Ovary (tissue), 9 donors: Measurements from ENCODE around the gene LMTK2. TPM values are rescaled to one million over a fixed set of nuclear protein-coding genes. Genes with fewer than 3 reads are reported as not detected.

Experiments
- DNase-seq, 5 donors: peaks; one replicate each; pipeline ENCODE4 v3.0.0-alpha.2; 2019 to 2020
- H3K27ac ChIP-seq, 2 donors: fragments of 200-600 bp; one replicate each; pipeline versions ENCODE4 v1.5.1 to v1.8.0; 2019 to 2022
- H3K27me3 ChIP-seq: fragments of 200-600 bp; one replicate; pipeline ENCODE4 v1.8.0; 2022
- H3K36me3 ChIP-seq: fragments of 200-600 bp; sonication (generic); one replicate; pipeline ENCODE4 v1.5.1; 2019
- H3K4me1 ChIP-seq: one replicate; pipeline ENCODE4 v1.8.1; 2013; ENCODE audit warnings: mild to moderate bottlenecking, moderate library complexity; ENCODE audit not compliant: insufficient read depth
- H3K4me3 ChIP-seq: fragments of 200-600 bp; sonication (generic); one replicate; pipeline ENCODE4 v1.5.1; 2017
- H3K9me3 ChIP-seq, 2 donors: fragments of 200-600 bp in 1 of 2; sonication (generic) in 1 of 2; one replicate each; pipeline versions ENCODE4 v1.5.1 to v1.8.1; 2013 to 2019; ENCODE audit warnings: mild to moderate bottlenecking in 1 of 2, moderate library complexity in 1 of 2
- EP300 ChIP-seq: sonication (generic); formaldehyde crosslinking; IDR thresholded peaks from one replicate; pipeline ENCODE4 v1.6.1; 2017; ENCODE audit warnings: antibody characterized with exemption
- POLR2A ChIP-seq: fragments of 450-650 bp; IDR thresholded peaks from one replicate; pipeline ENCODE4 v1.6.1; 2017; ENCODE audit warnings: antibody characterized with exemption, mild to moderate bottlenecking, moderate library complexity
- WGBS, 3 donors: extraction: QIAGEN DNeasy Blood & Tissue Kit in 1 of 3; methylation state at CpG; one replicate each; pipeline versions ENCODE4 v1.1.5 to v1.1.7; 2013 to 2017; 5-methylcytosine and 5-hydroxymethylcytosine counted together
- intact Hi-C, 4 donors: fragments of 100-400 bp; cut with DNase I; formaldehyde crosslinking; loops; one replicate each; pipeline versions ENCODE4 v1.11.0 to v1.15.1; 2022 to 2023
- polyA plus RNA-seq, 2 donors: library from polyadenylated mRNA; stranded (reverse); fragments of 200-250 nt in 1 of 2; fragments of 350-450 nt in 1 of 2; fragmentation: Illumina TruSeq in 1 of 2; extraction: RNeasy Lipid Tissue Mini Kit (QIAGEN cat#74804) in 1 of 2; gene quantifications; one replicate each; pipeline ENCODE4 v1.2.3, GENCODE V29; 2013 to 2014
- total RNA-seq, 7 donors: library from RNA; depleted of rRNA in 2 of 7; stranded (reverse); fragments of >200 nt in 2 of 7; fragmentation: NEBNext Ultra II Directional in 3 of 7; extraction: Animal tissue kit (Norgen Biotek cat#: 25700) in 3 of 7; gene quantifications; one replicate each; pipeline versions ENCODE4 v1.1.0 to v1.2.4, GENCODE V29; 2016 to 2023
- TF ChIP-seq, protein P1 (sequence below), 3 donors: fragments of 450-650 bp in 2 of 3; fragments of 200-600 bp in 1 of 3; IDR thresholded peaks; one replicate each; pipeline versions ENCODE4 v1.5.1 to v1.8.0; 2016 to 2022; ENCODE audit warnings: antibody characterized with exemption in 3 of 3, mild to moderate bottlenecking in 1 of 3
- donor health status: DM: no; HTN: no; CAD: no; lungs with moderate emphysema.
- donor health status: DM: no; HTN: no; CAD: no.
- donor health status: Bipolar disorder and iron deficiency.
- donor health status: DM: yes; HTN: yes; CAD: no.
- donor health status: DM: no; HTN: no; CAD: no.
- donor health status: DM: yes; HTN: yes; CAD: no.

Gene LMTK2
- total and polyA plus RNA-seq, 9 donors: 4.4 to 17.1 (median 12.8) TPM

DNA sequence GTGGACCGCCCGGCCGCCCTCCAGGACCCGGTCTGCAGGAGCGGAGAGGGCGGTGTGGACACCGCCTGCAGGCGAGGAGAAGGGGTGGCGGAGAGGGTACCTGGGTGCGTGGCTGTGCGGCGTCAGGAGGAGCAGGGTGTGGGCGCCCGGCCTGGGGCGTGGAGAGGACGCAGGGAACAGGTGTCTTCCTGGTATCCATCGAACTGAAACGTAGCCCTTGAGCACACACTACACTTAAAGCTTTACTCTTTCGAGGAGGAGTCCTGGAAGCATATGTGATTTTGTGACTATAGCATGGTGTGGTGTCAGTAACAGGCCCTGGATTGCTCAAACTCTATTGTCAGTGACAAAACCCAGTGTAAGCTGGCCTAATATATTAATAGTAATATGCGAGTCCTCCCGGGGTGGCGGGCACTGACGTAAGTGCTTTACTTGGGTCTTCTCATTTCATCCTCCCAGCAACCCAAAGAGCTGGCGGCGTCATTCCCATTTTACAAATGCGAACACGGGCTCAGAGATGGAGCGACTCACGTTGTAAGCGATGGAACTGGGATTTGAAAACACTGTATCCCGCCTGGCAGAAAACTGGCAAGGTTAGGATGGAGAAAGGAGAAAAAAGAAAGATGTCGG lies 145.9 kb downstream of the LMTK2 start:
- no peak for DNase-seq
- no peaks in the 10 kb centered on the region for H3K27me3 ChIP-seq
- H3K27ac ChIP-seq: no peak overlapping the region
- peaks cover 10% of the 10 kb centered on the region for H3K4me1 ChIP-seq
- intact Hi-C loops: no loop called here
- 23 to 31% (median 26%) methylated on average over 29 to 32 of the region's 32 CpGs for WGBS, 3 donors
- no peaks in the 10 kb centered on the region for H3K36me3 ChIP-seq
- H3K9me3 ChIP-seq: no peaks in the 10 kb centered on the region
- peak overlapping the region; percentile 85 for H3K4me3 ChIP-seq
- TF ChIP-seq, protein P1, sequence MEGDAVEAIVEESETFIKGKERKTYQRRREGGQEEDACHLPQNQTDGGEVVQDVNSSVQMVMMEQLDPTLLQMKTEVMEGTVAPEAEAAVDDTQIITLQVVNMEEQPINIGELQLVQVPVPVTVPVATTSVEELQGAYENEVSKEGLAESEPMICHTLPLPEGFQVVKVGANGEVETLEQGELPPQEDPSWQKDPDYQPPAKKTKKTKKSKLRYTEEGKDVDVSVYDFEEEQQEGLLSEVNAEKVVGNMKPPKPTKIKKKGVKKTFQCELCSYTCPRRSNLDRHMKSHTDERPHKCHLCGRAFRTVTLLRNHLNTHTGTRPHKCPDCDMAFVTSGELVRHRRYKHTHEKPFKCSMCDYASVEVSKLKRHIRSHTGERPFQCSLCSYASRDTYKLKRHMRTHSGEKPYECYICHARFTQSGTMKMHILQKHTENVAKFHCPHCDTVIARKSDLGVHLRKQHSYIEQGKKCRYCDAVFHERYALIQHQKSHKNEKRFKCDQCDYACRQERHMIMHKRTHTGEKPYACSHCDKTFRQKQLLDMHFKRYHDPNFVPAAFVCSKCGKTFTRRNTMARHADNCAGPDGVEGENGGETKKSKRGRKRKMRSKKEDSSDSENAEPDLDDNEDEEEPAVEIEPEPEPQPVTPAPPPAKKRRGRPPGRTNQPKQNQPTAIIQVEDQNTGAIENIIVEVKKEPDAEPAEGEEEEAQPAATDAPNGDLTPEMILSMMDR (IDR thresholded peaks at IDR 0.05): no peak
- TF ChIP-seq POLR2A: no peak
- TF ChIP-seq EP300: no peak

DNA sequence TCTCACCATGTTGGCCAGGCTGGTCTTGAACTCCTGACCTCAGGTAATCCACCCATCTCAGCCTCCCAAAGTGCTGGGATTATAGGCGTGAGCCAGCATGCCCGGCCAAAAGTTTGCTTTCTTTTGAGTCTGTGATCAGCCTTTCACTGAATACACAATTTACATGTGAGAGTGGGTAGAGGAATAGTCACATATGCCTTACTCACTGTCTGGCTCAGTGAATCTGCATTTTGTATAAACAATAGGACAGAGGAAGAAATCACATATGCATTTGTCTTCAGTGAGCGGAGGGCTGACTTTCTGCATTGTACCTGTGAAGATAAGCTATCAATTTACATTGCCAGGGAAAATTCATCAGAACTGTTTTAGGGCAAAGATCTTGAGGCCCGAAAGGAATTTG lies 147.9 kb downstream of the LMTK2 start:
- Histone ChIP-seq H3K27me3 (no peaks in the 10 kb centered on the region), H3K4me3 (no peak overlapping the region), H3K36me3 (no peaks in the 10 kb centered on the region), H3K4me1 (peaks cover 10% of the 10 kb centered on the region), H3K27ac (no peak overlapping the region), H3K9me3 (no peaks in the 10 kb centered on the region)
- 92 to 94% (median 93%) methylated on average over 4 of the region's 4 CpGs for WGBS, 3 donors
- no peak for TF ChIP-seq EP300
- TF ChIP-seq, protein P1 (IDR thresholded peaks at IDR 0.05): no peak
- DNase-seq: no peak
- intact Hi-C loops: no loop called here

DNA sequence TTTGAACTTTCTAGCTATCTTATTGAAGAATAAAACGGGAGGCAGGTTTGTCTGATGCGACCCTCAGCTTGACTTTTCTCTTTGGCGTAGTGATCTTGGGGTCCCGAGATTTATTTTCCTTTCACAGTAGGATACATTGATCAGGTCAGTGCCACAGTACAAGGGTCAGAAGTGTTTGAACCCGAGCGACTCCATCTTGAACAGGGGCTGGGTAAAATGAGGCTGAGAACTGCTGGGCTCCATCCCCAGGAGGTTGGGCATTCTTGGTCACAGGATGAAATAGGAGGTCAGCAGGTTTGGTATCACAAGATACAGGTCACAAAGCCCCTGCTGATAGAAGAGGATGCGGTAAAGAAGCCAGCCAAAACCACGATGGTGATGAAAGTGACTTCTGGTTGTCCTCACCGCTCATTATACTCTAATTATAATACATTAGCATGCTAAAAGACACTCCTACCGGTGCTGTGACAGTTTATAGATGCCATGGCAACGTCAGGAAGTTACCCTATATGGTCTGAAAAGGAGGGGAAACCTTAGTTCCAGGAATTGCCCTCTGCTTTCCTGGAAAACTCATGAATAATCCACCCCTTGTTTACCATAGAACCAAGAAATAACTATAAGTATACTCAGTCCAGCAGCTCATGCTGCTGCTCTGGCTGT lies 148.4 kb downstream of the LMTK2 start:
- 83 to 85% (median 84%) methylated on average over 11 of the region's 11 CpGs for WGBS, 3 donors
- Histone ChIP-seq H3K27me3 (no peaks in the 10 kb centered on the region), H3K4me1 (peaks cover 10% of the 10 kb centered on the region), H3K27ac (no peak overlapping the region), H3K4me3 (no peak overlapping the region), H3K36me3 (no peaks in the 10 kb centered on the region), H3K9me3 (no peaks in the 10 kb centered on the region)
- intact Hi-C loops: no loop called here
- no peak for DNase-seq
- TF ChIP-seq EP300: no peak
- TF ChIP-seq, protein P1 (IDR thresholded peaks at IDR 0.05): no peak
- TF ChIP-seq POLR2A: no peak

DNA sequence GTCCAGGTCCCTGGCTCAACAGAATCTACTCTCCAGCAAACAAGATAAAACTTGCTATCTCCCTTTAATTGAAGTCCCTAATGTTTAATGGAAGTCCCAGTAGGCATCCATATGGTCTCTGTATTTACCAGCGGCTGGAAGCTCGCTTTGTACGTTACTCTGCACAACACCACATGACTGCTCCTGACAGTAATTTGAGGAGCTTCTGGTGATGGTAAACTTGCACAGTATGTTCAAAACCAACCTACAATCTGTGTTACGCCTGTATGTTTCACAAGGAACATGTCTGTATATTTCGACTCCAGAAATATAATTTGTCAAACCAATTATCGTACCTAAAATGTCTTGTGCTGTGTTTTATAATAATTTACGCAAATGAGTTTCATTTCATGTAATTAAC lies 149.8 kb downstream of the LMTK2 start:
- Histone ChIP-seq H3K9me3 (no peaks in the 10 kb centered on the region), H3K27me3 (no peaks in the 10 kb centered on the region), H3K4me3 (no peak overlapping the region), H3K4me1 (peaks cover 8% of the 10 kb centered on the region), H3K27ac (no peak overlapping the region), H3K36me3 (no peaks in the 10 kb centered on the region)
- intact Hi-C loops: no loop called here
- WGBS, 3 donors: 94 to 95% (median 94%) methylated on average over 7 of the region's 7 CpGs
- no peak for DNase-seq
- TF ChIP-seq POLR2A (no peak), EP300 (no peak)
- TF ChIP-seq, protein P1 (IDR thresholded peaks at IDR 0.05): no peak
